GM23338 (cell line): ENCODE results near the gene GOSR2.

Source experiments
- CREB1 ChIP-seq: fragments of 250-450 bp; sonication (Bioruptor Pico); IDR thresholded peaks from 2 replicates; pipeline ENCODE4 v1.5.0; 2020; ENCODE audit warnings: low read depth, mild to moderate bottlenecking, moderate library complexity
- CTCF ChIP-seq, 2 experiments: fragments of 200-600 bp in 1 of 2; sonication (generic) in 1 of 2; conservative IDR thresholded peaks; 2 replicates each; pipeline versions ENCODE4 v1.5.1 to v1.6.1; 2016 to 2017; ENCODE audit warnings: antibody characterized with exemption in 2 of 2, low read depth in 2 of 2, mild to moderate bottlenecking in 2 of 2, moderate library complexity in 1 of 2
- ETS1 ChIP-seq: IDR thresholded peaks from 2 replicates; pipeline ENCODE4 v1.6.1; 2016; ENCODE audit warnings: antibody characterized with exemption
- EZH2 ChIP-seq: fragments of 200-600 bp; sonication (generic); IDR thresholded peaks from one replicate; pipeline ENCODE4 v1.8.0; 2017; ENCODE audit warnings: antibody characterized with exemption, mild to moderate bottlenecking, low read depth; ENCODE audit not compliant: unreplicated experiment
- EZH2phosphoT487 ChIP-seq: fragments of 200-600 bp; sonication (generic); IDR thresholded peaks from one replicate; pipeline ENCODE4 v1.8.1; 2018; ENCODE audit warnings: antibody characterized with exemption; ENCODE audit not compliant: unreplicated experiment
- JUNB ChIP-seq: IDR thresholded peaks from one replicate; pipeline ENCODE4 v1.6.1; 2016; ENCODE audit warnings: antibody characterized with exemption; ENCODE audit not compliant: unreplicated experiment
- NANOG ChIP-seq: IDR thresholded peaks from 2 replicates; pipeline ENCODE4 v1.6.1; 2016; ENCODE audit warnings: antibody characterized with exemption, borderline replicate concordance
- POLR2AphosphoS5 ChIP-seq: IDR thresholded peaks from 2 replicates; pipeline ENCODE4 v1.6.1; 2016; ENCODE audit warnings: antibody characterized with exemption, low read depth
- REST ChIP-seq: IDR thresholded peaks from one replicate; pipeline ENCODE4 v1.6.1; 2018; ENCODE audit warnings: antibody characterized with exemption; ENCODE audit not compliant: unreplicated experiment
- ZNF114 ChIP-seq: fragments of 250-450 bp; sonication (Bioruptor Pico); IDR thresholded peaks from 2 replicates; pipeline ENCODE4 v1.5.0; 2020; ENCODE audit warnings: mild to moderate bottlenecking, moderate library complexity
- ZNF331 ChIP-seq: fragments of 250-450 bp; sonication (Bioruptor Pico); IDR thresholded peaks from 2 replicates; pipeline ENCODE4 v1.5.0; 2020; ENCODE audit warnings: low read depth, mild to moderate bottlenecking, moderate library complexity

GRCh38 chr17:46901291-46901690, 21.7 kb upstream of the GOSR2 start:
- TF ChIP-seq CTCF (conservative IDR thresholded peaks at IDR 0.05; ENCODE audit: low read depth in 2 of 2) (no peak), CREB1 (no peak), POLR2AphosphoS5 (no peak), JUNB (no peak), REST (no peak), EZH2phosphoT487 (no peak), EZH2 (no peak), ZNF331 (CRISPR knock-in tag) (no peak), ZNF114 (CRISPR knock-in tag) (no peak), ETS1 (no peak), NANOG (no peak)
